GM21737 (cell line): ENCODE results near the gene DDI1.
"Not testable (repeated sequence)": the region's sequence is repeated elsewhere in the genome, so short reads cannot be mapped to it uniquely, and the experiment has no call there.

ENCODE experiments used
- ATAC-seq: cut with Tn5 transposase; IDR thresholded peaks from one replicate; pipeline ENCODE4 v1.9.1; 2021; ENCODE audit warnings: mild to moderate bottlenecking, moderate library complexity; ENCODE audit not compliant: unreplicated experiment

The DDI1 gene

DNA sequence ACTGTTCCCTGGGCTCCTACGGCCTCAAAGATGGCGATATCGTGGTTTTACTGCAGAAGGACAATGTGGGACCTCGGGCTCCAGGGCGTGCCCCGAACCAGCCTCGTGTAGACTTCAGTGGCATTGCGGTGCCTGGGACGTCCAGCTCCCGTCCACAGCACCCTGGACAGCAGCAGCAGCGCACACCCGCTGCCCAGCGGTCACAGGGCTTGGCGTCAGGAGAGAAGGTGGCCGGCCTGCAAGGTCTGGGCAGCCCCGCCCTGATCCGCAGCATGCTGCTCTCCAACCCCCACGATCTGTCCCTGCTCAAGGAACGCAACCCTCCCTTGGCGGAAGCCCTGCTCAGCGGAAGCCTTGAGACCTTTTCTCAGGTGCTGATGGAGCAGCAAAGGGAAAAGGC lies 555 bp downstream of the DDI1 start:
- no peak for ATAC-seq

DNA sequence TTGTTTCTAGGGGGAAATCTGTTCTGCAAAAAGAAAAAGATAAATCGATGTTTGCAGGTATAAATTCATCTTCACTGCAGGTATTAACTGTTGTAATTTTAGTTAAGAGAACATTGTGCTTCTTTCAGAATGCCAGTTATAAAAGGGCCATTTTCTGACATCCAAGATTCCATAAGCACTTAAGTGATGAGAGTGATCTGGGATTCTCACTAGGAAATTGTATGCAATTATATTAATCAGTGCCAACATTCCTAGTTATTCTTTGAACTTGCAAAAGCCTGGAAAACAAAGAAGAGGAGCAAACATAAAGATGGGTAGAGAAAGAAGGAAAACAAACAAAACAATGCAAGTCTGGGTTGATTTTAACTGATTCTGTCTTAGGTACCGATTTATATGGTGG lies 5.4 kb downstream of the DDI1 start:
- no peak for ATAC-seq

GRCh38 chr11:104043142-104043541 lies 6.7 kb downstream of the DDI1 start:
- no peak for ATAC-seq

DNA sequence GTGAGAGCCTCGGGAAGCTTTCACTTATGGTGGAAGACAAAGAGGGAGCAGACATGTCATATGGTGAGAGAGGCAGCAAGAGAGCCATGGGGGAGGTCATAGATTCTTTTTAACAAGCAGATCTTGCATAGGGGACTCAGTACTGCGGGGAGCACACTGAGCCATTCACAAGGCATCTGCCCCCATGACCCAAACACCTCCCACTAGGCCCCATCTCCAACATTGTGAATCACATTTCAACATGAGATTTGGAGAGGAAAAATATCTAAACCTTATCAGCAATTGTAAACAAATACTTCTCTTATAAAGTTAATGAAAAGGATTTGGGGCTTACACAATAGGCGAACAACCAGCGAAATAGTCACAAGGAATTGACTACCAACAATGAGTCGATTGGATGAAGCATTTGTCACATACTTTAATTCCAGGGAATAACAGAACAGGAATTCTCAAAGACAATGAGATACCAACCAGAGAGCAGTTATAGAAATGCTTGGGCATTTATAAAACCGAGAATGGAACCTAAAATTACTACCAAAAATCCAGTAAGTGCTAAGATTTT lies 7.3 kb downstream of the DDI1 start:
- ATAC-seq, result no peak

DNA sequence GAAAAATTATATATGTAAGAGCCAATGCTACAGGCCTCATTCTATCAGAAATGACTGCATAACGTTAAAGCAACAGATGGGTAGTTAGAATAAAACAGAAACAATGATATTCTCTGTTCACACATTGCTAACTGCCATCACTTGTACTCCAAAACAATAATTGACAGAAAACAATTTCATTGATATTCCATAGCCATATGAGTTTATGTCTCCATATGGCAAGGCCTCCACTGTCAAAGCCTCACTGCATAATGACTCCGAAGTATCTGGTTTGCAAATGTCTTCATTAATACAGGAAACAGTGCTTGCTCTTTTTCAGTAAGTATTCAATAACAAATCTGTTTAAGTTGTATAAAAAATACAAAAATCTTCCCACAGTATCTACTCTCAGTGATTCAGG lies 9.9 kb downstream of the DDI1 start:
- no peak for ATAC-seq

DNA sequence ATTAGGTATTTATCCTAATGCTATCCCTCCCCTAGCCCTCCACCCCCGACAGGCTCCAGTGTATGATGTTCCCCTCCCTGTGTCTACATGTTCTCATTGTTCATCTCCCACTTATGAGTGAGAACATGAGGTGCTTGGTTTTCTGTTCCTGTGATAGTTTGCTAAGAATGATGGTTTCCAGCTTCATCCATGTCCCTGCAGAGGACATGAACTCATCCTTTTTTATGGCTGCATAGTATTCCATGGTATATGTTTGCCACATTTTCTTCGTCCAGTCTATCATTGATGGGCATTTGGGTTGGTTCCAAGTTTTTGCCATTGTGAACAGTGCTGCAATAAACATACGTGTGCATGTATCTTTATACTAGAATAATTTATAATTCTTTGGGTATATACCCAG lies 10.4 kb downstream of the DDI1 start:
- not testable (repeated sequence) for ATAC-seq

- no peak for ATAC-seq
These were observed 12.7 kb downstream of the DDI1 start for GRCh38 chr11:104049116-104049515.

GRCh38 chr11:104051778-104052177 lies 15.3 kb downstream of the DDI1 start:
- ATAC-seq, result no peak

DNA sequence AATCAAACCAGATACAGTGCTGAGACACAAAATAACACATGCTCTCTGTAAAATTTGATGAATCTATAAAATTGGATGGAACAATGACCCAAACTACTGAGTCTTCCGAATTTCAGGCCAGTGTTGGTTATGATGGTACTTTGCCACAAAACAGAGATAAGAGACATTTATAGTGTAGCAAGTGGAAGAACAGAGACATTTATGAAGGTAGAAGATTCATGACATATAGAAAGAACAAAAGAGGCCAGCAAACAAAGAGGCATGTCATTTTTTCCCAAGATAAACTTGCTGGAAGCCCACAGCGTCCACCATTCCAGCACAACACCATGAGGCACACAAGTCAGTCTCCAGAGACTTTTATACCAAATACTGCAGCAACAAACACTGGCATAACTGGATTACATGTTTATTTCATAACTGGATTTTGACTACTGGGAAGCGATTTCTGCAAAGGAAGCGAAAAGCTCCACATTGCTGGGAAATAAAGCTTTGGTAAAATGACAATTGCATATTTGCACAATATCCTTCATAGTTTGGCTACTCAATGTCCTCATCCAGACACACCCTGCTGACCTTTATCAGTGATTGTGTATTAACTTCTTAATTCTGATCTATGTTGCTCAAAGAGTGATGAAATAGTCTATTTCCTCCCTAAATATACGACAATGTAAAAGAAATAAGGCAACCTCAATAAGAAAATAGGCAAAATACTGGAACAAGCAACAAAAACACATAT lies 17.5 kb downstream of the DDI1 start:
- ATAC-seq, result no peak

GRCh38 chr11:104054911-104055529 lies 18.6 kb downstream of the DDI1 start:
- ATAC-seq, result no peak

DNA sequence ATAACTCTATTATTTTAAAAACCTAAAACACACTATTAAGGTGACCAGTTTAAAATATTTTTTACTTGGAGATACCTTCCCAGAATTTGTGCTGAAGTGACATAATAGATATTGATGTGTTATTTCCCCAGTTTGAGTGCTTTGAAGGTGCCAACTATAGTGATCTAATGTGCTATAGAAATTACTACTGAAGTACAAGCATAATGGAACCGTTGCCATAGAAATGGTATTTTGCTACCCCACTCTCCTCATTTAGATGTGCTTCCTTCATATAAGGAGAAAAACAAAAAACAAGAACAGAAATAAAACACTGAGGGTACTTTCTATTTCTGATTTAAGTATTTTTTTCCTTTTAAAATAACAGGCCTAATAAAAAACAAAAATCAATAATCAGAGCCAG lies 19.2 kb downstream of the DDI1 start:
- no peak for ATAC-seq

DNA sequence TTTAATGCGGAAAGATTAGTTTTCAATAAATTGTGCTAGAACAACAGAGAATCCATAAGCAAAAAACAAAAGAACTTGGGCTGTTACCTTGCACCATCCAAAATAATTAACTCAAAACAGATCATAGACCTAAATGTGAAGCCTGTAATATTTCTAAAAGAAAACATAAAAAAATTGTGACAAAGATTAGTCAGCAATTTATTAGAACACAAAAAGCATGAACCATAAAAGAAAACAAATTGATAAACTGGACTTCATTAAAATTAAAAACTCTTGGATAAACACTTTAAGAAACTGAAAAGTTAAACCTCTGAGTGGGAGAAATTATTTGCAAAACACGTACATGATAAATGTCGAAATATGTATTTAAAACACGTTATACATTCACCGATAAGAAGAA lies 21.5 kb downstream of the DDI1 start:
- ATAC-seq, result no peak

DNA sequence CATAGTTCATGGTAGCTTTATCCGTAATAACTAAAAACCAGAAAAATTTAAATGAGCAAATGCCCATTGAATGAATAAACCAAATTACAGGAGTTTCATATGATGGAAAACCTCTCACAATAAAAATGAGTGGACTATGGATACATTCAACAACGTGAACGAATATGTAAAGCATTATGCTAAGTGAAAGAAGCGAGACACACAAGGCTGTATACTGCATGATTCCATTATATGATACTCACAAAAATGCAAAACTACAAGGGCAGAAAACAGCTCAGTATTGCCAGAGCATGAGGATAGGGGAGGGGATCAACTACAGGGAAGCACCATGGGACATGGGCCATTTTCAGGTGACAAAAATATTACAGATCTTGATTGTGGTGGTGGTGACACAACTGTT lies 22.2 kb downstream of the DDI1 start:
- no peak for ATAC-seq

DNA sequence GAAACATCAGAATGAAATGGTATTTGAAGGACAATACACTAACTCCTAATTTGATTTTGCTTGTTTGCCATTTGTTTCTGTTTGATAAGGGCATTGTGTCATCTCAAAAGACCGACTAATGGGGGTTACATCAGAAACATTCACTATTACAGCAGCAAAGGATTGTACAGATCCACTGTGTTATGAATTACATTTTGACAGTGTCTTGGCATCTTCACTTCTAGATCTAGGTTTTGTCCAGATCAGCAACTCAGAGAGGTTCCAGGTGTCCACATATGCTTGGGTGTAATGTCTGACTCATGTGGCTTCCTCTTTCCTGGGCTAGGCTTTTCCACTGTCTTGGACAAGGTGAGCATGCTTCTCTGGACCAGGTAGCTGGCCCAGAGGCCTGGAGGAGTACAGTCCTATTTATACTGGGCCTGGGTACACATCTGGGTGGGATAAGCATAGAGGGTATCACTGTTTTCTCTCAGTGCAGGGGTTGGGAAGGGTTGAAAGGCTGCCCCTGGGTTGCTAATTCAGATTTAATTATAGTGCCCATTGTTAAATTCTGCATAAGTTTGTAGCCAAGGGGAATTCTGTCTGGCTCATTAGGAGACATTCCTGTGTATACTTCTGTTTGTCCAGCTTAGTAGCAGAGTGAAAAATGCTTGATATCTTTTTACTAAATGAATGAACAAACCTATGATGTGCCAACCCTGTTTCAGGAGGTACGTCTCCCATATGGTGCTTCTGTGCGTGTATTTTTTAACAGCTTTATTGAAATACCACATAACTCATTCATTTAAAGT lies 23.8 kb downstream of the DDI1 start:
- ATAC-seq, result no peak

DNA sequence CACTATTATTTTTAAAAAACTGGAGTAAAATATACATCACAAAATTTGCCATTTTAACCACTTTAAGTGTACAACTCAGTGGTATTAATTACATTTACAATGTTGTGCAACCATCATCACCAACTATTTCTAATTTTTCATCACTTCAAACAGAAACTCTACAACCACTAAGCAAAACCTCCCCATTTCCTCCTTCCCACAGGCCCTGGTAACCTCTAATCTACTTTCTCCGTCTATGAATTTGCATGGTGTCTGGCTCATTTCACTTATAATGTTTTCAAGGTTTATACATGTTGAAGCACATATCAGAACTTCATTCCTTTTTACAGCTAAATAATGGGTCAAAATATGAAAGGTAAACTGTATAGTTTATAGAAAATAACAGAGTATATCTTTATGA lies 24.4 kb downstream of the DDI1 start:
- ATAC-seq, result no peak

DNA sequence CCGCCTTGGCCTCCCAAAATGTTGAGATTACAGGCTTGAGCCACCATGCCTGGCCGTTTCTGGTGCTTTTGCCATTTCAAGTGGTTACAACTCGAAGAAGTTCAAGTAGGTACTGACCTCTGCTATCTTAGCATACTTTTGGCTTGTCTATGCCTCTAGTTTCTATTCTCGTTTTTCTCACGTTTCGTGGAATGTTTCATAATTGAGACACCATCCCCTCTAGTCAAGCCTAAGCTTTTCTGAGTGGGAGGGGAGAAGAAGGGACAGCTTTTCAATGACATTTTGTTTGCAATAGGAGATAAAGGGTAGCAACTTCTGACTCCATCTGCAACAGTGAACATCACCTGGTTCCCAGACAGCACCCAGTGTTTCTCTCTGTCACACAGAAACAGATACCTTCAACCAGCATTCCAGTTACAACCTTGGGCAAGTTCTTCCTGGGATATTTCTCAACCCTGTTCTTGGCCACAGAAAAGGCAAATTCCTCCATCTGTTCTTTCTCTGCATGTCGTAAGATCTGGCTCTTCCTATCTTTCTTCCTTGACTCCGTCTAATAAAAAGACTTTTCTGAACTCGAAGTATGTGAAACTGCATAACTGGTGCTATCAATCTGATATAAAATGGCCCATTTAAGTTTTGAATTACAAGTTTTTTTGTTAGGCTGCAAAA lies 25.5 kb downstream of the DDI1 start:
- ATAC-seq, result no peak

- no peak for ATAC-seq
These were observed 27.7 kb downstream of the DDI1 start for GRCh38 chr11:104064034-104064630.

DNA sequence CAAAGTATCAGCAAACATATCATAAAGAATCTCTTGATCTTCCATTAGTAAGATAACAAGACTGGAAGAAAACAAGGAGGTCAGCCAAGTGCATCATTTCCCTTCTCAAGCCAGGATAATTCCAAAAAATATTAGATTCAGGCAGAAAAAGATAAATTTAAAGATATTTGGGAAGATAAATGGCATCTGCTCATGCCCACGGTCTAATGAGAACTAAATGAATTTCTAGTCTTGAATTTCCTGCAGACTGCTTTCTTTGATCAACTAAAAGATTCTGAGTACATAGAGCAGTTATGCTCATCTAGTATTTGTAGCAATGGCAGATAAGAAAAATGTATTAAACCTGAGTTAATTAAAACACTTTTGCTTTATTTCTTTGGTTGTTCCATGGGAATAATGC lies 31.1 kb downstream of the DDI1 start:
- ATAC-seq, result no peak

- ATAC-seq, result peak; percentile 84
These were observed 37.7 kb downstream of the DDI1 start for GRCh38 chr11:104073950-104074705.

DNA sequence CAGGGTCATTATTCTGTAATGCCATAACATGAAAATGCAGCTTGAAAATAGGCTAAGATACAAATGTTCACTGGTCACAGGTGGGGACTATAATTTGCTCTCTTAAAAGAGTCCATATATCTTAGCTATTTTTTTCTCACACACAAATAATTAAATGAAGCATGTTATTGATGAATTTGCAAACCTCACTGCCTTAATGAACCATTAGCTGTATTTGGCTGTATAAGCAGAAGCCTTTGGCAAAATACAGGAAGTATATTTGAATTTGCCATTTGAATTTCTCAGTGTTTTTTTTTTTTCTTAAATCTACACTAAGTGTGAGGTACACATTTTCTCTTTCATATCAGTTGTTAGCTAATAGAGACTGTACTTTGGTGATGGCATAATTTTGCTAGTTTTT lies 38.7 kb downstream of the DDI1 start:
- no peak for ATAC-seq
